Right lobe of liver (tissue), 6 donors: ENCODE results near the gene DPF1. TPM values are rescaled to one million over a fixed set of nuclear protein-coding genes. Genes with fewer than 3 reads are reported as not detected.
"Not testable (repeated sequence)": the region's sequence is repeated elsewhere in the genome, so short reads cannot be mapped to it uniquely, and the experiment has no call there.

Experiments used
- ATAC-seq, 4 donors: fragments of 200-7000 bp; cut with Tn5 transposase; one replicate each; pipeline ENCODE4 v1.9.1; 2020; ENCODE audit warnings: mild to moderate bottlenecking in 4 of 4, moderate library complexity in 4 of 4
- DNase-seq, 3 donors: peaks; one replicate each; pipeline ENCODE4 v3.0.0-alpha.2; 2020
- H3K27ac ChIP-seq, 3 donors: fragments of 200-600 bp; one replicate each; pipeline ENCODE4 v1.8.0; 2022
- H3K27me3 ChIP-seq, 2 donors: fragments of 200-600 bp; one replicate each; pipeline ENCODE4 v1.8.0; 2022
- H3K36me3 ChIP-seq, 4 donors: fragments of 200-600 bp; sonication (generic) in 1 of 4; one replicate each; pipeline versions ENCODE4 v1.5.1 to v1.8.0; 2017 to 2022; ENCODE audit warnings: control low read depth in 1 of 4
- H3K4me1 ChIP-seq, 4 donors: fragments of 200-600 bp; sonication (generic) in 1 of 4; one replicate each; pipeline versions ENCODE4 v1.5.1 to v1.8.0; 2017 to 2022; ENCODE audit warnings: control low read depth in 1 of 4
- H3K4me3 ChIP-seq, 3 donors: fragments of 200-600 bp; one replicate each; pipeline ENCODE4 v1.8.0; 2022
- H3K9me3 ChIP-seq, 4 donors: fragments of 200-600 bp; sonication (generic) in 1 of 4; one replicate each; pipeline versions ENCODE4 v1.5.1 to v1.8.0; 2017 to 2022; ENCODE audit warnings: control low read depth in 1 of 4
- CTCF ChIP-seq, 4 donors: fragments of 200-600 bp in 3 of 4; fragments of 450-650 bp in 1 of 4; IDR thresholded peaks; one replicate each; pipeline versions ENCODE4 v1.5.1 to v1.8.0; 2016 to 2022; ENCODE audit warnings: antibody characterized with exemption in 4 of 4, mild to moderate bottlenecking in 2 of 4
- POLR2A ChIP-seq: fragments of 450-650 bp; IDR thresholded peaks from one replicate; pipeline ENCODE4 v1.6.1; 2017; ENCODE audit warnings: antibody characterized with exemption, mild to moderate bottlenecking
- WGBS: methylation state at CpG from one replicate; pipeline ENCODE4 v1.1.6; 2018; ENCODE audit warnings: low coverage, low lambda C conversion rate; ENCODE audit not compliant: insufficient coverage; ENCODE audit errors: missing lambda C conversion rate; 5-methylcytosine and 5-hydroxymethylcytosine counted together
- intact Hi-C, 2 donors: fragments of 100-400 bp; cut with DNase I; formaldehyde crosslinking; loops; one replicate each; pipeline versions ENCODE4 v1.11.2 to v1.14.1; 2022
- total RNA-seq, 6 experiments: library from RNA; depleted of rRNA in 2 of 6; stranded (reverse); fragments of >200 nt in 2 of 6; fragmentation: NEBNext Ultra II Directional in 3 of 6; extraction: Animal tissue kit (Norgen Biotek cat#: 25700) in 3 of 6; gene quantifications; one replicate each; pipeline versions ENCODE4 v1.1.0 to v1.2.4, GENCODE V29; 2016 to 2023
- donor health status: DM: no; HTN: yes; CAD: no.
- donor health status: DM: no; HTN: no; CAD: no.
- donor health status: DM: no; HTN: no; CAD: no.
- donor health status: DM: no; HTN: yes; CAD: no.
- donor health status: DM: no; HTN: yes; CAD: no.

The DPF1 gene
- total RNA-seq, 6 experiments from 2014 or later: not detected

- peak in 3 of 4 donors; percentile 7 to 20 (median 13) for ATAC-seq
- intact Hi-C loops: no loop called here
- H3K4me3 ChIP-seq: peak within 1 kb of the TSS; percentile 44 to 52 (median 50)
- DNase-seq: peak in 1 of 3 donors; percentile 71
- peak within 1 kb of the TSS; percentile 33 to 77 (median 37) for H3K27ac ChIP-seq
- H3K4me1 ChIP-seq: peaks cover 0 to 7% (median 0%) of the 10 kb centered on the region in 4 donors
- 13% methylated on average over 36 of the region's 78 CpGs for WGBS
- TF ChIP-seq POLR2A (peak; percentile 47), CTCF (IDR thresholded peaks at IDR 0.05) (no peak)
- H3K9me3 ChIP-seq: no peaks in the 10 kb centered on the region
- H3K36me3 ChIP-seq: no peaks in the 10 kb centered on the region
- H3K27me3 ChIP-seq: no peaks in the 10 kb centered on the region
Measured at GRCh38 chr19:38264486-38265212, 40.6 kb upstream of the DPF1 start, which contains the start of gene SPINT2. Gene SPINT2 (plus strand): TSS chr19:38264573. CDS start chr19:38264893, 320 bp downstream.

GRCh38 chr19:38263689-38264485, 39.9 kb upstream of the DPF1 start:
- ATAC-seq: peak; percentile 77 to 89 (median 83)
- Histone ChIP-seq H3K27me3 (no peaks in the 10 kb centered on the region), H3K27ac (peak overlapping the region; percentile 33 to 77 (median 37)), H3K36me3 (no peaks in the 10 kb centered on the region), H3K4me1 (peaks cover 0 to 7% (median 0%) of the 10 kb centered on the region in 4 donors), H3K9me3 (no peaks in the 10 kb centered on the region), H3K4me3 (peak overlapping the region; percentile 44 to 52 (median 50))
- peak in 2 of 3 donors; percentile 59 to 79 for DNase-seq
- WGBS: 23% methylated on average over 11 of the region's 34 CpGs
- TF ChIP-seq CTCF (IDR thresholded peaks at IDR 0.05) (no peak), POLR2A (no peak)
- intact Hi-C loops: no loop called here

GRCh38 chr19:38262585-38263268, 38.7 kb upstream of the DPF1 start:
- peaks cover 0 to 7% (median 0%) of the 10 kb centered on the region in 4 donors for H3K4me1 ChIP-seq
- no peak overlapping the region for H3K27ac ChIP-seq
- DNase-seq (no peak), ATAC-seq (no peak)
- H3K4me3 ChIP-seq: no peak overlapping the region
- TF ChIP-seq POLR2A (no peak), CTCF (IDR thresholded peaks at IDR 0.05) (no peak)
- no peaks in the 10 kb centered on the region for H3K36me3 ChIP-seq
- intact Hi-C loops: no loop called here
- 99% methylated on average over 6 of the region's 7 CpGs for WGBS
- H3K27me3 ChIP-seq: no peaks in the 10 kb centered on the region
- no peaks in the 10 kb centered on the region for H3K9me3 ChIP-seq

- intact Hi-C loops, H3K27ac ChIP-seq: not testable (repeated sequence)
- WGBS: 90% methylated on average over 6 of the region's 12 CpGs
Measured at GRCh38 chr19:38261942-38262341, 37.9 kb upstream of the DPF1 start.

More at GRCh38 chr19:38261942-38262341, 37.9 kb upstream of the DPF1 start:
- not testable (repeated sequence) for H3K9me3 ChIP-seq, H3K36me3 ChIP-seq, H3K27me3 ChIP-seq, ATAC-seq, H3K4me3 ChIP-seq, H3K4me1 ChIP-seq, DNase-seq
